Measurements from ENCODE around the gene OR8D1. TPM values are rescaled to one million over a fixed set of nuclear protein-coding genes. Genes with fewer than 3 reads are reported as not detected.

OR8D1 gene
- total and polyA plus RNA-seq, 5 donors from 2014 or later: not detected

DNA sequence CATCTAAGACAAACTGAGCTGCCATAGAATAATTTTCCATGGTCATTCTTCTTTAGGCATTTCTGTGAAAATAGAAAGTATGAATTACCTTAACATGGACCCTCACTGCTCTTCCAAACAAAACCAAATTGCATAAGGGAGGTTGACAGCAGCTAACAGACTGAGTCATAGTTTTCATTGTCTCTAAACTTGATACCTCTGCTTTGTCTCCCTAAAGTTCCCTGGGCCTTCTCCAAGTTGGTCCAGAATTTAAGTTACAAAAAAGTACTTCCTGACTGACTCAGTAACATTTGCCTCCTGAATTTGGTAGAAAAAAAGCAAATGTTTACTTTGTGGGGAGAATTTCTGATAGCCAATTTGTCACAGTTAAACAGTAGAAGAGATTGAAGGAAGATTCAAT is 3.0 kb downstream of the OR8D1 start:
- ATAC-seq (ENCODE audit: low read depth in 2 of 2): no peak
- Mint-ChIP-seq H3K36me3 (no peaks in the 10 kb centered on the region), H3K27ac (no peak overlapping the region), H3K4me1 (no peaks in the 10 kb centered on the region), H3K4me3 (no peak overlapping the region), H3K9me3 (peaks cover 0 to 5% (median 0%) of the 10 kb centered on the region in 7 donors), H3K27me3 (peaks cover 5% of the 10 kb centered on the region)
- Histone ChIP-seq H3K27me3 (ENCODE audit: control insufficient read depth, insufficient read depth, low read length) (no peaks in the 10 kb centered on the region), H3K4me1 (ENCODE audit: control insufficient read depth, insufficient read depth, low read length, poor library complexity, severe bottlenecking) (no peaks in the 10 kb centered on the region), H3K9me3 (ENCODE audit: control insufficient read depth in 2 of 2, low read length in 2 of 2) (no peaks in the 10 kb centered on the region), H3K27ac (ENCODE audit: insufficient read depth, low read length, poor library complexity, severe bottlenecking) (no peak overlapping the region), H3K36me3 (ENCODE audit: control insufficient read depth, insufficient read depth, low read length) (no peaks in the 10 kb centered on the region), H3K4me3 (ENCODE audit: low read depth, low read length) (no peak overlapping the region)
- DNase-seq: no peak

DNA sequence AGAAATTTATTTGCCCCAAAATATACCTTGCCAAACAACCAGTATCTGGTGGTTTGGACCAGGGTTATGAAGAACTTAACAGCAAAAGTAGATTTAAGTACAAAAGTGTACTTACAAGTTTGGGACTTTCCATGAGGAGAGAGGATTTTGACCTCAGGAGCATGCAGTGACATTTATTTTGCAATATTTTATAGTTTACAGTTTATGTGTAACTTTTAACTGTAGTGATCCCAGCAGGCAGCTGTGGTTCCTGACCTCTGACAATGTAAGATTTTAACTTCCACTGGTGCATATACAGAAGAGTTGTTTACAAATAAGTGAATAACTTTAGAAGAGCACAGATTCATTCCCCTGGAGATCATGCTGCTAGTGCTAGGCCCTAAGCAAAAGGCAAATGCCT is 6.7 kb downstream of the OR8D1 start:
- H3K4me3 Mint-ChIP-seq: no peak overlapping the region
- Histone ChIP-seq H3K36me3 (ENCODE audit: control insufficient read depth, insufficient read depth, low read length) (no peaks in the 10 kb centered on the region), H3K27me3 (ENCODE audit: control insufficient read depth, insufficient read depth, low read length) (no peaks in the 10 kb centered on the region), H3K9me3 (ENCODE audit: control insufficient read depth in 2 of 2, low read length in 2 of 2) (no peaks in the 10 kb centered on the region), H3K27ac (ENCODE audit: insufficient read depth, low read length, poor library complexity, severe bottlenecking) (no peak overlapping the region), H3K4me1 (ENCODE audit: control insufficient read depth, insufficient read depth, low read length, poor library complexity, severe bottlenecking) (no peaks in the 10 kb centered on the region), H3K4me3 (ENCODE audit: low read depth, low read length) (no peak overlapping the region)
- H3K36me3 Mint-ChIP-seq: no peaks in the 10 kb centered on the region
- peaks cover 11% of the 10 kb centered on the region for H3K27me3 Mint-ChIP-seq
- ATAC-seq (ENCODE audit: low read depth in 2 of 2) (no peak), DNase-seq (no peak)
- H3K27ac Mint-ChIP-seq: no peak overlapping the region
- no peaks in the 10 kb centered on the region for H3K4me1 Mint-ChIP-seq
- peaks cover 0 to 3% (median 0%) of the 10 kb centered on the region in 7 donors for H3K9me3 Mint-ChIP-seq

- ATAC-seq (ENCODE audit: low read depth in 2 of 2) (no peak), DNase-seq (no peak)
- Mint-ChIP-seq H3K27ac (no peak overlapping the region), H3K4me3 (no peak overlapping the region), H3K27me3 (peaks cover 7% of the 10 kb centered on the region), H3K4me1 (no peaks in the 10 kb centered on the region), H3K9me3 (peaks cover 0 to 3% (median 0%) of the 10 kb centered on the region in 7 donors), H3K36me3 (no peaks in the 10 kb centered on the region)
- no peaks in the 10 kb centered on the region for H3K9me3 ChIP-seq (ENCODE audit: control insufficient read depth in 2 of 2, low read length in 2 of 2)
- H3K27ac ChIP-seq (ENCODE audit: insufficient read depth, low read length, poor library complexity, severe bottlenecking): no peak overlapping the region
- no peaks in the 10 kb centered on the region for H3K27me3 ChIP-seq (ENCODE audit: control insufficient read depth, insufficient read depth, low read length)
- no peaks in the 10 kb centered on the region for H3K4me1 ChIP-seq (ENCODE audit: control insufficient read depth, insufficient read depth, low read length, poor library complexity, severe bottlenecking)
- H3K36me3 ChIP-seq (ENCODE audit: control insufficient read depth, insufficient read depth, low read length): no peaks in the 10 kb centered on the region
- H3K4me3 ChIP-seq (ENCODE audit: low read depth, low read length): no peak overlapping the region
Observed at GRCh38 chr11:124302347-124303125, 11.2 kb downstream of the OR8D1 start.

DNA sequence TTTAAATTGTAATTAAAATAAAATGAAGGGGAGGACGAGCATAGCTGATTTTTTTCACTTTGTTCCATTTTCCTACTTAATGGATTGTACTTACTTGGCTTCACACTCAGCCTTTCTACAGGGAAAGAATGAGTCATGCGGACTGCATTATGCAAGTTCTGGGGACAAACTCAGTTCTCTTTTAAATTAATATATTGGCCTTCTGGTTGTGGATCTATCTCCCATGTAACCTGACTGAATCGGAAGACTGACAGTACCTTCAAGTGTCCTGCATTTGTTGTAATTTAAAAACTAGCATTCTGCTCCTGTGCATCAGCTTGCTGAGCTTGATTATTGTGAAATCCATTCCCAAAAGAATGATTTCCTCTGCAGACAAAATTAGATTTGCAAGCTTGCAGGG is 12.2 kb downstream of the OR8D1 start:
- peaks cover 0 to 3% (median 0%) of the 10 kb centered on the region in 7 donors for H3K9me3 Mint-ChIP-seq
- no peaks in the 10 kb centered on the region for H3K9me3 ChIP-seq (ENCODE audit: control insufficient read depth in 2 of 2, low read length in 2 of 2)
- no peaks in the 10 kb centered on the region for H3K4me1 Mint-ChIP-seq
- H3K27ac ChIP-seq (ENCODE audit: insufficient read depth, low read length, poor library complexity, severe bottlenecking): no peak overlapping the region
- H3K36me3 ChIP-seq (ENCODE audit: control insufficient read depth, insufficient read depth, low read length): no peaks in the 10 kb centered on the region
- no peak overlapping the region for H3K27ac Mint-ChIP-seq
- H3K27me3 ChIP-seq (ENCODE audit: control insufficient read depth, insufficient read depth, low read length): no peaks in the 10 kb centered on the region
- no peaks in the 10 kb centered on the region for H3K4me1 ChIP-seq (ENCODE audit: control insufficient read depth, insufficient read depth, low read length, poor library complexity, severe bottlenecking)
- ATAC-seq (ENCODE audit: low read depth in 2 of 2) (no peak), DNase-seq (no peak)
- no peak overlapping the region for H3K4me3 ChIP-seq (ENCODE audit: low read depth, low read length)
- H3K36me3 Mint-ChIP-seq: no peaks in the 10 kb centered on the region
- H3K27me3 Mint-ChIP-seq: peaks cover 7% of the 10 kb centered on the region
- no peak overlapping the region for H3K4me3 Mint-ChIP-seq

- Mint-ChIP-seq H3K27me3 (no peaks in the 10 kb centered on the region), H3K4me3 (no peak overlapping the region), H3K27ac (no peak overlapping the region), H3K36me3 (no peaks in the 10 kb centered on the region), H3K4me1 (no peaks in the 10 kb centered on the region), H3K9me3 (peaks cover 0 to 3% (median 0%) of the 10 kb centered on the region in 7 donors)
- H3K27ac ChIP-seq (ENCODE audit: insufficient read depth, low read length, poor library complexity, severe bottlenecking): no peak overlapping the region
- ATAC-seq (ENCODE audit: low read depth in 2 of 2): no peak
- no peaks in the 10 kb centered on the region for H3K9me3 ChIP-seq (ENCODE audit: control insufficient read depth in 2 of 2, low read length in 2 of 2)
- H3K27me3 ChIP-seq (ENCODE audit: control insufficient read depth, insufficient read depth, low read length): no peaks in the 10 kb centered on the region
- DNase-seq: no peak
- no peaks in the 10 kb centered on the region for H3K4me1 ChIP-seq (ENCODE audit: control insufficient read depth, insufficient read depth, low read length, poor library complexity, severe bottlenecking)
- no peak overlapping the region for H3K4me3 ChIP-seq (ENCODE audit: low read depth, low read length)
- H3K36me3 ChIP-seq (ENCODE audit: control insufficient read depth, insufficient read depth, low read length): no peaks in the 10 kb centered on the region
Observed at GRCh38 chr11:124297921-124298320, 15.8 kb downstream of the OR8D1 start.

GRCh38 chr11:124296016-124296415 is 17.7 kb downstream of the OR8D1 start:
- H3K4me1 ChIP-seq (ENCODE audit: control insufficient read depth, insufficient read depth, low read length, poor library complexity, severe bottlenecking): no peaks in the 10 kb centered on the region
- H3K9me3 ChIP-seq (ENCODE audit: control insufficient read depth in 2 of 2, low read length in 2 of 2): no peaks in the 10 kb centered on the region
- Mint-ChIP-seq H3K4me1 (no peaks in the 10 kb centered on the region), H3K27ac (no peak overlapping the region), H3K27me3 (no peaks in the 10 kb centered on the region), H3K36me3 (no peaks in the 10 kb centered on the region), H3K9me3 (peaks cover 0 to 7% (median 3%) of the 10 kb centered on the region in 7 donors), H3K4me3 (no peak overlapping the region)
- H3K27ac ChIP-seq (ENCODE audit: insufficient read depth, low read length, poor library complexity, severe bottlenecking): no peak overlapping the region
- no peaks in the 10 kb centered on the region for H3K36me3 ChIP-seq (ENCODE audit: control insufficient read depth, insufficient read depth, low read length)
- no peaks in the 10 kb centered on the region for H3K27me3 ChIP-seq (ENCODE audit: control insufficient read depth, insufficient read depth, low read length)
- no peak overlapping the region for H3K4me3 ChIP-seq (ENCODE audit: low read depth, low read length)
- ATAC-seq (ENCODE audit: low read depth in 2 of 2): no peak
- DNase-seq: no peak

GRCh38 chr11:124294687-124295086 is 19.1 kb downstream of the OR8D1 start:
- H3K4me3 ChIP-seq (ENCODE audit: low read depth, low read length): no peak overlapping the region
- H3K27ac ChIP-seq (ENCODE audit: insufficient read depth, low read length, poor library complexity, severe bottlenecking): no peak overlapping the region
- DNase-seq (no peak), ATAC-seq (ENCODE audit: low read depth in 2 of 2) (no peak)
- H3K27me3 Mint-ChIP-seq: no peaks in the 10 kb centered on the region
- H3K36me3 Mint-ChIP-seq: no peaks in the 10 kb centered on the region
- no peak overlapping the region for H3K27ac Mint-ChIP-seq
- H3K4me1 Mint-ChIP-seq: no peaks in the 10 kb centered on the region
- H3K4me1 ChIP-seq (ENCODE audit: control insufficient read depth, insufficient read depth, low read length, poor library complexity, severe bottlenecking): no peaks in the 10 kb centered on the region
- H3K9me3 ChIP-seq (ENCODE audit: control insufficient read depth in 2 of 2, low read length in 2 of 2): no peaks in the 10 kb centered on the region
- H3K9me3 Mint-ChIP-seq: peaks cover 0 to 7% (median 3%) of the 10 kb centered on the region in 7 donors
- H3K27me3 ChIP-seq (ENCODE audit: control insufficient read depth, insufficient read depth, low read length): no peaks in the 10 kb centered on the region
- no peaks in the 10 kb centered on the region for H3K36me3 ChIP-seq (ENCODE audit: control insufficient read depth, insufficient read depth, low read length)
- no peak overlapping the region for H3K4me3 Mint-ChIP-seq

Measured in CD4-positive, CD25-positive, alpha-beta regulatory T cell (primary cell).